Activated naive CD8-positive, alpha-beta T cell treated with anti-CD3 and anti-CD28 coated beads for 36 hours (primary cell): ENCODE results near the gene PRRX2. TPM values are rescaled to one million over a fixed set of nuclear protein-coding genes. Genes with fewer than 3 reads are reported as not detected.

Source experiments
- DNase-seq: peaks from one replicate; pipeline ENCODE4 v3.0.0; 2021
- H3K27ac Mint-ChIP-seq: one replicate; pipeline ENCODE4 v1.8.0; 2022; ENCODE audit warnings: mild to moderate bottlenecking, moderate library complexity, mixed read lengths
- H3K27me3 Mint-ChIP-seq: one replicate; pipeline ENCODE4 v1.8.0; 2022; ENCODE audit warnings: mild to moderate bottlenecking, mixed read lengths
- H3K36me3 Mint-ChIP-seq: one replicate; pipeline ENCODE4 v1.8.0; 2021; ENCODE audit warnings: mild to moderate bottlenecking, mixed read lengths
- H3K4me1 Mint-ChIP-seq: one replicate; pipeline ENCODE4 v1.8.0; 2021; ENCODE audit warnings: mixed read lengths
- H3K4me3 Mint-ChIP-seq: one replicate; pipeline ENCODE4 v1.8.0; 2022; ENCODE audit warnings: mild to moderate bottlenecking, moderate library complexity, mixed read lengths
- H3K9me3 Mint-ChIP-seq: one replicate; pipeline ENCODE4 v1.8.0; 2022; ENCODE audit warnings: mixed read lengths
- total RNA-seq, 2 experiments: library from RNA; stranded (reverse); gene quantifications; one replicate each; pipeline ENCODE4 v1.2.3, GENCODE V29; 2021

The PRRX2 gene
- total RNA-seq, 2 experiments from 2014 or later = 0.66 to 0.76 TPM

- peaks cover 12% of the 10 kb centered on the region for H3K27me3 Mint-ChIP-seq
- no peaks in the 10 kb centered on the region for H3K4me1 Mint-ChIP-seq
- no peak for DNase-seq
- H3K36me3 Mint-ChIP-seq = no peaks in the 10 kb centered on the region
- no peak overlapping the region for H3K4me3 Mint-ChIP-seq
- H3K27ac Mint-ChIP-seq = no peak overlapping the region
- no peaks in the 10 kb centered on the region for H3K9me3 Mint-ChIP-seq
Observed at GRCh38 chr9:129675620-129676019, 10.2 kb downstream of the PRRX2 start.

- Mint-ChIP-seq H3K27ac (peak overlapping the region; percentile 2), H3K9me3 (no peaks in the 10 kb centered on the region), H3K4me3 (no peak overlapping the region), H3K36me3 (no peaks in the 10 kb centered on the region), H3K4me1 (no peaks in the 10 kb centered on the region), H3K27me3 (peaks cover 16% of the 10 kb centered on the region)
- no peak for DNase-seq
Observed at GRCh38 chr9:129676287-129676686, 10.8 kb downstream of the PRRX2 start.

- H3K9me3 Mint-ChIP-seq = no peaks in the 10 kb centered on the region
- H3K27ac Mint-ChIP-seq = no peak overlapping the region
- H3K36me3 Mint-ChIP-seq = no peaks in the 10 kb centered on the region
- DNase-seq = no peak
- no peak overlapping the region for H3K4me3 Mint-ChIP-seq
- H3K27me3 Mint-ChIP-seq = peaks cover 17% of the 10 kb centered on the region
- no peaks in the 10 kb centered on the region for H3K4me1 Mint-ChIP-seq
Observed at GRCh38 chr9:129676975-129677374, 11.5 kb downstream of the PRRX2 start.

GRCh38 chr9:129677456-129677855 is 12.0 kb downstream of the PRRX2 start:
- Mint-ChIP-seq H3K36me3 (no peaks in the 10 kb centered on the region), H3K27me3 (peaks cover 17% of the 10 kb centered on the region), H3K4me1 (no peaks in the 10 kb centered on the region), H3K27ac (no peak overlapping the region), H3K9me3 (no peaks in the 10 kb centered on the region), H3K4me3 (no peak overlapping the region)
- no peak for DNase-seq

- H3K4me1 Mint-ChIP-seq = no peaks in the 10 kb centered on the region
- H3K27ac Mint-ChIP-seq = no peak overlapping the region
- H3K27me3 Mint-ChIP-seq = peaks cover 17% of the 10 kb centered on the region
- H3K36me3 Mint-ChIP-seq = no peaks in the 10 kb centered on the region
- no peaks in the 10 kb centered on the region for H3K9me3 Mint-ChIP-seq
- no peak overlapping the region for H3K4me3 Mint-ChIP-seq
- DNase-seq = no peak
Observed at GRCh38 chr9:129678844-129679243, 13.4 kb downstream of the PRRX2 start.

GRCh38 chr9:129679537-129679936 is 14.1 kb downstream of the PRRX2 start:
- H3K4me1 Mint-ChIP-seq = no peaks in the 10 kb centered on the region
- peaks cover 17% of the 10 kb centered on the region for H3K27me3 Mint-ChIP-seq
- no peak overlapping the region for H3K27ac Mint-ChIP-seq
- DNase-seq = no peak
- H3K9me3 Mint-ChIP-seq = no peaks in the 10 kb centered on the region
- H3K36me3 Mint-ChIP-seq = no peaks in the 10 kb centered on the region
- no peak overlapping the region for H3K4me3 Mint-ChIP-seq

GRCh38 chr9:129681924-129682323 is 16.5 kb downstream of the PRRX2 start:
- no peak overlapping the region for H3K4me3 Mint-ChIP-seq
- no peak overlapping the region for H3K27ac Mint-ChIP-seq
- H3K27me3 Mint-ChIP-seq = peaks cover 12% of the 10 kb centered on the region
- no peaks in the 10 kb centered on the region for H3K4me1 Mint-ChIP-seq
- H3K9me3 Mint-ChIP-seq = no peaks in the 10 kb centered on the region
- DNase-seq = no peak
- no peaks in the 10 kb centered on the region for H3K36me3 Mint-ChIP-seq

GRCh38 chr9:129682381-129682780 is 16.9 kb downstream of the PRRX2 start:
- Mint-ChIP-seq H3K36me3 (no peaks in the 10 kb centered on the region), H3K27ac (no peak overlapping the region), H3K9me3 (no peaks in the 10 kb centered on the region), H3K27me3 (peaks cover 12% of the 10 kb centered on the region), H3K4me3 (no peak overlapping the region), H3K4me1 (no peaks in the 10 kb centered on the region)
- no peak for DNase-seq

GRCh38 chr9:129685220-129685932 is 19.9 kb downstream of the PRRX2 start:
- H3K36me3 Mint-ChIP-seq = no peaks in the 10 kb centered on the region
- DNase-seq = no peak
- peaks cover 4% of the 10 kb centered on the region for H3K27me3 Mint-ChIP-seq
- H3K27ac Mint-ChIP-seq = no peak overlapping the region
- H3K4me3 Mint-ChIP-seq = no peak overlapping the region
- no peaks in the 10 kb centered on the region for H3K4me1 Mint-ChIP-seq
- no peaks in the 10 kb centered on the region for H3K9me3 Mint-ChIP-seq

GRCh38 chr9:129685933-129686259 is 20.4 kb downstream of the PRRX2 start:
- Mint-ChIP-seq H3K4me3 (no peak overlapping the region), H3K27me3 (peaks cover 4% of the 10 kb centered on the region), H3K9me3 (no peaks in the 10 kb centered on the region), H3K27ac (no peak overlapping the region), H3K36me3 (no peaks in the 10 kb centered on the region), H3K4me1 (no peaks in the 10 kb centered on the region)
- no peak for DNase-seq

GRCh38 chr9:129686736-129687135 is 21.3 kb downstream of the PRRX2 start:
- Mint-ChIP-seq H3K36me3 (no peaks in the 10 kb centered on the region), H3K9me3 (no peaks in the 10 kb centered on the region), H3K4me3 (no peak overlapping the region), H3K4me1 (no peaks in the 10 kb centered on the region), H3K27ac (no peak overlapping the region), H3K27me3 (no peaks in the 10 kb centered on the region)
- DNase-seq = no peak

- Mint-ChIP-seq H3K27ac (no peak overlapping the region), H3K36me3 (no peaks in the 10 kb centered on the region), H3K9me3 (peaks cover under 1% of the 10 kb centered on the region), H3K27me3 (peaks cover 2% of the 10 kb centered on the region), H3K4me3 (no peak overlapping the region), H3K4me1 (no peaks in the 10 kb centered on the region)
- no peak for DNase-seq
Observed at GRCh38 chr9:129687391-129687790, 21.9 kb downstream of the PRRX2 start.

GRCh38 chr9:129688285-129689043 is 23.0 kb downstream of the PRRX2 start:
- H3K27ac Mint-ChIP-seq = no peak overlapping the region

GRCh38 chr9:129692534-129692933 is 27.1 kb downstream of the PRRX2 start:
- Mint-ChIP-seq H3K27me3 (peaks cover 29% of the 10 kb centered on the region), H3K4me1 (no peaks in the 10 kb centered on the region), H3K9me3 (peaks cover 4% of the 10 kb centered on the region), H3K4me3 (no peak overlapping the region), H3K36me3 (no peaks in the 10 kb centered on the region), H3K27ac (no peak overlapping the region)
- no peak for DNase-seq

More at GRCh38 chr9:129688285-129689043, 23.0 kb downstream of the PRRX2 start:
- H3K4me3 Mint-ChIP-seq = no peak overlapping the region
- peaks cover 4% of the 10 kb centered on the region for H3K9me3 Mint-ChIP-seq
- no peaks in the 10 kb centered on the region for H3K36me3 Mint-ChIP-seq
- no peak for DNase-seq
- peaks cover 5% of the 10 kb centered on the region for H3K27me3 Mint-ChIP-seq
- no peaks in the 10 kb centered on the region for H3K4me1 Mint-ChIP-seq

- H3K36me3 Mint-ChIP-seq = no peaks in the 10 kb centered on the region
- DNase-seq = no peak
- no peak overlapping the region for H3K27ac Mint-ChIP-seq
- peaks cover 2% of the 10 kb centered on the region for H3K4me1 Mint-ChIP-seq
- H3K27me3 Mint-ChIP-seq = peaks cover 39% of the 10 kb centered on the region
- H3K9me3 Mint-ChIP-seq = peaks cover 4% of the 10 kb centered on the region
- H3K4me3 Mint-ChIP-seq = no peak overlapping the region
Observed at GRCh38 chr9:129693741-129694140, 28.3 kb downstream of the PRRX2 start.

- Mint-ChIP-seq H3K36me3 (no peaks in the 10 kb centered on the region), H3K27ac (no peak overlapping the region), H3K27me3 (peaks cover 44% of the 10 kb centered on the region), H3K4me3 (no peak overlapping the region), H3K9me3 (peaks cover 4% of the 10 kb centered on the region), H3K4me1 (peaks cover 2% of the 10 kb centered on the region)
- DNase-seq = no peak
Observed at GRCh38 chr9:129694243-129694646, 28.8 kb downstream of the PRRX2 start.
